COR-L47 (cell line): ENCODE measurements around the gene STXBP6.

ENCODE experiments used
- DNase-seq: peaks from one replicate; lab custom pipeline; 2025; lab: John Stamatoyannopoulos, UW

The STXBP6 gene

DNA sequence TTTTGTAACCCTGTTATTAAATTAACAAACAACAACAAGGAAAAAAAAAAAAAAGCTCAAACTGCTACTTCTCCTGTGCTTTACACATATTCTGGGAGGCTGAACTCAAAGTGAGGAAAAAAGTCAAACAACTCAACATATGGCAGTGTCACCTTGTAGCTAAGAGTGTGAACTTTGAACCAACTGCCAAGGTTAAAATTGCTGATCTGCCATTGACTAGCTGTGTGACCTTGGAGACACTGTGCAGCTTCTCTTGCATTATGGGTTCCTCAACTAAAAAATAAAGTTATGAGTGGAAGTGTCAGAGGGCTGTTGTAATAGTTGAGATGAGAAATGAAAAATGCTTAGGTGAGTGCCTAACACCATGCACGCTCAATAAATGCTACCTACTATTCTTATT lies 34.2 kb downstream of the STXBP6 start:
- DNase-seq = no peak

DNA sequence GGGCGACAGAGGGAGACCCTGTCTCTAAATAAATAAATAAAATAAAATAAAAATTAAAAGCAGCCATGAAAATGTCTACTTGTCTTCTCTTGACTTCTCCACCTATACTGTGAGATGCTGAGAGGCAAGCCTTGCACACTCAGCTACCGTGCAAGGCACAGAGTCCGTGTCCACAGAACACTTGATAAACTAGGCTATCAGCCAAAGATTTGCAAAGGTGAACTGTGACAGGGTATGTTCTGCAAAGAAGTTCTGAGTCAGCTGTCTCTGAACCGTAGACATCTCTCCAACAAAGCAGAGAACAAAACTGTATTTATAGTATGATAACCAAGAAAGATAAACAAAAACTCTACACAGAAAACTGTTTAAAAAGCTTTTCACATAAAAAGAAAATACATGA lies 35.5 kb downstream of the STXBP6 start:
- DNase-seq = no peak

DNA sequence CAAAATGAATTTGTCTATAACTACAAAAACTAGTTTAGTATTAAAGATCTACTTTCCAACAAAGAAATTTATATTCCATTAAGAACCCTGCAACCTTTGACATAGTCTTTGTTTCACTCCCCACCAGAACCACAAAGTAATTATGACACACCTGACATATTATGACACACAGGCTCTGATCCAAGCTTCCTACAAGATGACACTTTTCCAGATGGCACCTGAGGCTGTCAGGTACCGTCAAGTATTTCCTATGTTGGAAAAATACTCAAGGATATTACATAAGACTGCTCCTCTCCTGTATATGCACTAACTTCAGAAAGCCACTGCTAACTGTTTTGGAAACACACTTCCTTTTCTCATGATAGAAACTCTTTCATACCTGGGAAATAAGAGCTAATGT lies 38.9 kb downstream of the STXBP6 start:
- DNase-seq = no peak

DNA sequence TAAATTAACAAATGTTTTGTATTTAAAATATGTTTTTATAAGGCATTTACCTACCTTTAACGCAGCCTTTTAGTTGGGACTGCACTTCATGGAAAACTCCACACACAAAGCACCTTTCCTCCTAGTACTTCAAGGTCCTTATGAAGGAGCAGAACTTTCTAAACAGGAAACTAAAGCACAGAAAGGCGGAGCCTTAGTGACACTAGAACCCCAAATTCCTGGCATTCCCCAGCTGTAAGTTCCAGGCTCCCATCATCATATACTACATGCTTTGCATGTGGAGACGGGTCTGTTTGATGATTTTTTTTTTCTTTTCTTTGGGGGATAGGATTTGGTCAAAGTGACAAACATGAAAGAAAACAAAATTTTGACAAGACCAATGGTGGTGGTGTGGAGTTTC lies 39.5 kb downstream of the STXBP6 start:
- no peak for DNase-seq

DNA sequence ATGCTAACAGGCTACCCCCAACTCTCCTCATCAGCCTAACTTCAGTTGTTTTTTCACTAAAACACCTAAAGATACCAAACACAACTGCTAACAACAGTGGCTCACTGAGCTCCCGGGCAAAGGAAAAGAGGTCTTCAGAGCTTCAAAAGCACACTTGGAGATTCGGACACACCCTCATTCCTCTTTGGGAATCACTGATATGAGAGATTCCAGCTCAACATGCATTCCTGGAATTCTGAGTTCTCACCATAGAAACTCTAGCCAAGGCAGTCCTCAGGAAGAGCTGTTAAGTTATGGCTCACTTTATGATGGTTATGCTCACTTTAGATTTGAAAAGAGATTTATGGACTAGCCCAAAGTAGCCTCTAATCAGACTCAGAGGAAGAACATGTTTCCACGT lies 40.1 kb downstream of the STXBP6 start:
- DNase-seq = no peak

DNA sequence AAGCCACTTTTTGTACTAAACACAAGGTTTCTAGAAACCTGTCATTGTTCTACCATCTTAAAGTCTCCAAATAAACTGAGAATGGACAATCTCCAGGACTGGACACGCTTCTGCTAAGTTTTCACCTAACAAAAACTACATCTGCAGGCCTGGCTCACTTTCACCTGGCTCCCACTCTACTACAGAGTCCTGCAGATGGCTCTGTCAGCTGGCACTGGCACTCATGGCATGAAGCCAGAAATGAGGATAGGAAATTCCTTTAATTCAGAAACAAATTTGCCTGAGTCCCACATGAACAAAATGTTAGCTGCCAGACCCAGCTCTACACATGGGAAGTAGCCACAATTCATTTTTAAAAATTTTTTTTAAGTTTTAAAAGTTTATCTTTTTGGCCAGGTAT lies 42.1 kb downstream of the STXBP6 start:
- peak; percentile 12 for DNase-seq

DNA sequence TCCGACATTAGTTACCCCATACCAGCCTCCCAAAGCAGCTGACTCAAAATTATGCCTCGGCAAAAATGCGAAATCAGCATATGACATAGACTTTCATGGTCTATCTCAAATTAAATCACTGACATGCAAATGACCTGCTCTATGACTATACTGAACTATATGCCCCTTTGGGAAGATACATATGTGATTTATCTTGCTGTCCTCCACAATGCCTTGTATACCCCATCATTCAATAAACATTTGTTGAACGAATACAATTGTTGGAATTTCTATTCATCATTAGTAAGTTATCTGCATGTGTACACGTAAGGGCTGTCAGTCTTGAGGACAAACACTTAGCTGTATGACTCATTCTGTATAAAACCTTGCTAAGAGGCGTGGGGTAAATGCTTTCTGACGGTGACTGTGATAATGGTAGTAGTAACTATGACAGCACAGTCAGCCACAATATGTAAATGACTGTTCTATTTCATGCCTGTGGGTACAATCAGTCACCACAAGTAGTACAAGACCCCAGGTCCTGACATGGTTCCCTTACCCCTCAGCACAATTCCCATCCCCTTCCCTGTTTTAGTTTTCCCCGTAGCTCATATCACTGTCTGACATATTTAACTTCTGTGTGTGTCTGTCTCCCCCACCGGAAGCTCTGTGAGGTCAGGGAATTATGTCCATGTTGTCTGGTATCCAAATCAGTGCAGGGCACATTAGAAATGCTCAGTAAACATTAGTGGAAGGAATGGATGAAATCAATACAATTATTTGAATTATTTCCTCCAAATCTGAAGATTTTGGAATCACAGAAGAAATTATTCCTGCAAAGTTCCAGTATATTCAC lies 42.8 kb downstream of the STXBP6 start:
- DNase-seq = no peak

DNA sequence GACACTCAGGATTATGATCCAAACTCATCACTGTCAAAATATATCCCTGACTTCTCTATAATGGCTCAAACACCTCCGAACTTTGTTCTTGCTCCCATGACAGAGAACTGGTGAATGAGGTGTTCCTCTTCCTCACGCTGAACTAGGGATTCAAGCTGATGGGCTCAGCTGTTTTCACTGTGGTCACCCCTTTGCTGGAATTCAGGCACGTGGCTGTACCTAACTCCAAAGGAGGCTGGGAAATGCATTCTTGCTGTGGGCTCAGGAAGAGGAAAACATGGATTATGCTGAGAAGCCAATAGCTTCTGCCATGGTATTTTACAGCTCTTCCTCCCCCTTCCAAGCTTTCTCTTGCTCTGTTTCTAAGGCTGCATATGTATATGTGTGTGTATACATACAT lies 43.9 kb downstream of the STXBP6 start:
- DNase-seq = no peak

DNA sequence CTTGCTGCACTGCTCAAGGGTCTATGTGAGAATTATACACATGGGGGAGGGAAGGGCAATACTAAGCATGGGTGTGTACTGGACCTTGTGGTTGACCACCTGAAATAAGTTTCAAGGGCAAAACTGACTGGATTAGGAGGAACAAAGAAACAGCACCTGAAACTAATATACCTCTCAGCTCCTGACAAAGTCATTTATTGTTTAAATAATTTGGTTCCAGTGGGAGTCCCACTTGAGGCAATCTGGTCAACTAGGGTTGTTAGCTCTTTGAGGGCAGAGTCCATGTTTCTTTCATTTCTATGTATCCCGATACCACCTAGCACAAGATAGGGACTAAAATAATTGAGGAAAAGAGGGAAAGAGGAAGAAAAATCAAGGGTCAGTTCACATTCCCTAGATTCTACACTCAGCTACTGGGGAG lies 45.5 kb downstream of the STXBP6 start:
- no peak for DNase-seq

DNA sequence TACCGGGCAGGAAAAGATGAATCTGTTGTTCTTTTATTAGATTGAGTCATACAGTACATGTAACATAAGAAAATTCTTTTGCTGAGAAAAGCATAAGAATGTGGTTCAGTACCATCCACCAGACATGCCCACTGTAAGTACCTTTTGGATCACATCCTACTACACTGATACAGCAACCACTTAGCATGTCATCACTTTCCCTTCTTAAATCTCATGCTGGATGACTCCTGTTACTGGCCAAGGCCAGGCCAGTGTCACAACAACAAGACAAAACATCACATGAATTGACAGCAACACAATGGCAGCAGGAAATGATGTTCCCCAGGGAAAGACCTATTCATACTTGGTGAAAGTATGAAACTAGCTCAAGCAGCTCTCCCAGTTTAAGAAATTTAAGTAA lies 46.4 kb downstream of the STXBP6 start:
- no peak for DNase-seq

DNA sequence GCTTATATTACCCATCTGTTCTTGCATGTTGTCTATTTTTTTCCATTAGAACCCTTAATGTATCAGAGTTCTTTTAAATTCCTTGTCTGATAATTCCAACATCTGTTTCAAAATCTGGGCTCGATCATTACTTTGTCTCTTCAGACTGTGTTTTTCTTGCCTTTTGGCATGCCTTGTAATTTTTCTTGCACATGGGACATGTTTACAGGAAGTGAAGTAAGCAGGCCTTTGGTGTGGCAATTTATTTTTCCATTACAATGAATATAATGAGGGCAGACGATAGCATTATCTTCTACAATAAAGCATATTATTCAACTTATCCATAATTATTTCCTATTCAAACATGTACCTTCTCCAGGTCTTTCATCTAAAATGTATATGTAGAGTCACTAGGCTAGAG lies 48.3 kb downstream of the STXBP6 start:
- no peak for DNase-seq

DNA sequence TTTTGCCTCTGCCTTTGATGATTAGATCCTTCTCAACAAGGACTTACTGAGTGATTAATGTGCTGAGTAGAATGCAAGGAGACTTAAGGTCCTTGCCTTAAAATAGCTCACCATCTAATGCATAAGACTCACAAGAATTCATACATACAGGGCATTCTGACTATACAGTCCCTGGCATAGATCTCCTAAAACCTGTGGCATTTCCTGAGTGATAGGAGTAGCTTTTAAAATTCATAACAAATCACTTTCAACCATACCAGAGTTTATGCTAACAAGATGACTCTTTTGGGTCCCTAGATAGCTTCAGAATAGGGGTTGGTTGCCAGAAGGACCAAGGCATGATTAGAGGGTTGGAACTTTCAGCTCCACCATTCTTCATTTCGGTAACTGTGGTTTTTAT lies 48.8 kb downstream of the STXBP6 start:
- no peak for DNase-seq

DNA sequence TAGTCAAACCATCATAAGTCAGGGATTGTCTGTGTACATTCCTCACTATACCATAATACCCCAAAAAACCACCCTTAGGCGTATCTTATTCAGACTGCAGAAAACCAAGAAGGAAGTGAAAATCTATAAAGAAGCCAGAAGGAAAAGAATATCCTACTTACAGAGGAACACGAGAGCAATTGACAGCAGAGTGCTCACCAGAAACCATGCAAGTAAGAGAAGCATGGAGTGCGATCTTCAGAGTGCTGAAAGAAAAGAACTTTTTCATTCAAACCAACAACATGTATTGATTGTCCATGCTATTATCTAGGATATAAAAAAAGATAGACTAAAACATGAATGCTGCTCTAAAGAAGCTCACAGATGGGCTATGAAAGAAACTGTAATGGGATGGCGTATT lies 50.8 kb downstream of the STXBP6 start:
- DNase-seq = no peak

DNA sequence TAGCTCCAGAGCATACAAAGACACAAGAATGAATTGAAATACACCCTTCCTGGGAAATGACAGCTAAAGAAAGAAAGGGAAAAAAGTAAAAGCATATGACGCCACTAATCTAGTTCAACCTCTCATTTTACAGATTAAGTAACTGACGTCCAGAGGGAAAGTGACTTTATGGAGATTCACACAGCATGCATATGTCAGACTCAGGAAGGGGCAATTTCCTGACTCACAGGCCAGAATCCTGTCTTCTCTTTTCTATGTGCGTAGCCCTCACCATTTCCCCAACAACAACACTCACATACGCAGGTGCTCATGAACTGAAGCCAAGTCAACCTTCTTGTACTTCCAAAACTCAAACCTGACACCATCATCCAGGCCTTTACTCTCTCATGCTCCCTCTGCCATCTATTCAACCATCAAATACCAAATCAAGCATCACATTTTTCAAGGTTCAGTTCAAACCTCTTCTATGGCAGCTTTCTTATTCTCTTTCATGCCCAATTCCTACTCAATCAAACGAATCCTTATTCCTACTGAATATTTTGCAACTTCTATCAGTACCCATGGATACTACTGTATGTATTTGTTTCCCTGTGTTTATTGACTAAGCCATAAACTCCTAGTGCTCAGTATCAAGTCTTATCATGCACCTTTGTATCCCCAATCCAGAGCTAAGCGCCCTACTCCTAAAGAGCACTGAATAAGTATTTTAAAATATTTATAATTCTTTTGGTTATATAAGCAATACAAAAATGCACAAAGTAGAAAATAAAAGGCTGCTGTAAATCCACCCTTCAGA lies 52.8 kb downstream of the STXBP6 start:
- DNase-seq = no peak

DNA sequence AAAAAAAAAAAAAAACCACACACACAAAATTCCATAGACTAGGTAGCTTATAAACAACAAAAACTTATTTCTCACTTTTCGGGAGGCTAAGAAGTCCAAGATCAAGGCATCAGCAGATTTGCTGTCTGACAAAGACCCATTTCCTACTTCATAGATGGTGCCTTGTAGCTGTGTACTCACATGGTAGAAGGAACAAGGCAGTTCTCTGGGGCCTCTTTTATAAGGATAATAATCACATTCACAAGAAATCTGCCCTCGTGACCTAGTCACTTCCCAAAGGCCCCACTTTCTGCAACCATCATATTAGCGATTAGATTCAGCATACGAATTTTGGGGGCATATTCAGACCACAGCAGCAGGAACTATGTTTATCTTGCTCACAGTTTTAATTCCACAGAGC lies 54.9 kb downstream of the STXBP6 start:
- DNase-seq = no peak

DNA sequence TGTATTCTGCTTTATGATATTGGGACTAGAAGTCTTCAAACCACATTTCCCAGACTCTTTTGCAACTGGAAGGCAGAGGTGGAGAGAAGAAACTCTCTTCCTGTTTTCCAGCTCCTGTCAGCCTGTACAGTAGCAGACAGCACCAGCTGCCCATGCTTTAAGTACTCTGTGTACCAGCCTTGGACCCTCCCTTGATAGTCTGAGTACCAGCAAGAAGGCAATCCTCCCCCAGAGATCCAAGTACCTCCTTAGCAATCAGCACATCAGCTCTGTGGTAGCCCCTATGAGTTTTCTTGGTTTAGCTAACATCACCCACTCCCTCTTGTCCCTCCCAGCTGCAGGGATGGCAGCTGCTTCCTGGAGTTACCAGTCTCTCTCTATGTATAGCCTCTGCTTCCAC lies 56.3 kb downstream of the STXBP6 start:
- DNase-seq = no peak

DNA sequence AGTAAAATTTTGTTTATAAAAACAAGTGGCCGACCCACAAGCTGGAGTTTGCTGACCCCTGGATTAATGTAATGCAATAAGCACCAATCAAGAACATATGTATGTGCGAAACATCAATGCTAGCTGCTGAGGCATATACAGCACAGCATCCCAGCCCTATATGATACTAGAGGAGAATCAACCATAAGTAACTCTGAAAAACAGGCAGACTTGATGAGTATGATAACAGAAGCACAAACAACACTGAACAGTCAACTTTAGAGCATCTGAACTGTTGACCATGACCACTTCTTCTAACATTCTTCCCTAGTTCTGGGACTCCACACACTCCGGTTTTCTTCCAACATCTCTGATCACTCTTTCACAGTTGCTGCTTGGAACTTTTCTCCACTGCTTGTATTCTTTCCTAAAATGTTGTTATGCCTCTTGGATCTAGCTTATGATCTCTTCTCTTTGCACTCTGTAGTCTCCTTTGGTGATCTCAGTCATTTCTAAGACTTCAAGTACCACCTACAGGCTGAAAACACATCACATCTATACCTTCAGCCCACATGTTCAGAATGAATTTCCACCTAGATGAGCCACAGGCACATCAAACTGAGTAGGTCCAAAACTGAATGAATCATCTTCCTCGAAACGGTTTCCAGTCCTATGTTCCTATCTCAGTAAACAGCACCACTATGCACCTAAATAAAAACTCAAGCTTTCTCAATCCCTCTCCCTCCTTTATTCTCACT lies 57.2 kb downstream of the STXBP6 start:
- no peak for DNase-seq

DNA sequence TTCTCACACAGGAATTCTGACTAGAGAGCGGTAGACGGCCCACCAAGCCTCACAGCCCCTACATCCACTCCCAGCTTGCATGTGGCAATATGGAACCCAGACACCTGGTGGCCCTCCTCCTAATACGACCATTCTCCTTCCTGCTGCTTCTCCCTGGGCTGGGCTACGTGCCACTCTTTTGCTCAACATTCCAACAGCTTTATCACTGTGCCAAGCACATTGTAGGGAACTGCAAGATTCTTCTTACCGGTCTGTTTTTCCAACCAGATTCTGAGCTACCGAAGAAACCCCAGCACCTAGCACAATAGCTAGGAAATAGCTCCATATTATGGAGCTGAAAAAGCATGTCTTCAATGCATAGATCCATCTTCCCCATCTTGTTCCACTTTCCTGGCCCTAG lies 58.1 kb downstream of the STXBP6 start:
- DNase-seq = no peak

DNA sequence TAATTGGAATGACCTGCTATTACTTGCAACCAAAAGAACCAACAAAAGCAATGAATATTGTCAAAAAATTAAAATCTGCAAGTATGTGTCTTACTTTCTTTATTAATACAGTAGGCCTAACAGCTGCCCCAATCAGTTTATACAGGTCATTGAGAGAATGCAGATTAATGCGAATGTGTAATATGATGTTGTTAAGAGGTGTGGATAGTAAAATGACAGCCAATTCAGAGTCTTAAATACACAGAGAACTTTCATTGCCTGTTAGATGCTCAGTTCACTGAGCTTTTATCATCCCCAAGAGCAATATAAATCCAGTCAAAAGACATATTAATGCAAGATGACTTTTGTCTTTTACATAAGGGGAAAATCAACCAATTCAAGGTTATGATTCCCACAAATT lies 58.7 kb downstream of the STXBP6 start:
- no peak for DNase-seq

DNA sequence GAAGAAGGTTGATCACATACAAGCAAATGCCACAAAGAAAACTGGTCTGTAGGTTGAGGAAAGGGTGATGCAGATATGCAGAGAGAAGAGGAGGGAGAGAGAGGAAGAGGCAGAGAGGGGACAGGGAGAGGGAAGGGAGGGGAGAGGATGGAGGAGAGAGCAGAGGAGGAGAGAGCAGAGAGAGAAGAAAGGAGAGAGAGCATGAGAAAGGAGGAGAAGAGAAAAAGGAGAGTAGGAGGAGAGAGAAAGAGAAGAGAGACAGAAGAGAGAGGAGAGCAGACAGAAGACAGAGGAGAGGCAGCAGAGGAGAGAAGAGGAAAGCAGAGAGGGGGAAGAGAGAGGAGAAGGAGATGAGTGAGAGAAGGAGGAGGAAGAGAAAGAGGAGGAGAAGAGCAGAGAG lies 59.2 kb downstream of the STXBP6 start:
- DNase-seq = no peak

DNA sequence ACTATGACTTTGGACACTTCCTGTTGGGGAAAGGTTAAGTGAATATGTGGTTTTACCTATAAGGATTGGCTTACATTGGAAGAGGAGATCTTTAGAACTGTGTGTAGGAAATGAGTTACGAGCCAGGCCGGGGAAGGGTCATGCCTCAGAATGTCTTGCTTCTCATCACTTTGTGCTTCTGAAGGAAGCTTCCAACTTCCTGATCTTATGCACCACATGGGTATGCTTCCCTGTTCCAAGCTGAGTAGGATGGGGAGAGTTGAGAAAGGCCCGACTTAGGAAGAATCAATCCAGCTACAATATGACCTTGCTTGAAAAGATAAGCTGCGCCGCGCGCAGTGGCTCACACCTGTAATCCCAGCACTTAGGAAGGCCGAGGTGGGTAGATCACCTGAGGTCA lies 59.9 kb downstream of the STXBP6 start:
- no peak for DNase-seq

DNA sequence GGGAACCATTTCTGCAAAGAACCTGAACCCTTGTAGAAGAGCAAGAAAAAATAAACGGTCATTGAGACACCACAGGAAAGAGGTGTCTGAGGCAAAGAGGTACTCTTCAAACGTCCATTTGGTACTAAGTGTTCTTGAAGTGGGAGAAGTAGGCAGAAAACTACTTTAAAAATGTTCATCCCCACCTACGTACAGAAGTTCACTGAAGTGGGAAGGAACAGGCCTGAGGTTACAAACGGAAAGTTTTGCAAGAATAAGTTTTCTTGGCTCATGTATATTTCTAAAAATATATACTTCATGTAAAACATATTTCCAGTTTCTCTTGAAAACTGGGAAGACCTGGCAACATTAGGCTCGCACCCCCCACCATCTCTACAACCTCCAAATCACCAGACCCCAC lies 61.2 kb downstream of the STXBP6 start:
- no peak for DNase-seq
